Pancreas (tissue), 10 donors: ENCODE data around the gene TULP4. TPM values are rescaled to one million over a fixed set of nuclear protein-coding genes. Genes with fewer than 3 reads are reported as not detected.

Experiments
- ATAC-seq, 4 donors: fragments of 200-7000 bp; cut with Tn5 transposase; one replicate each; pipeline versions ENCODE4 v1.8.0 to v1.9.1; 2020; ENCODE audit warnings: mild to moderate bottlenecking in 4 of 4, moderate library complexity in 4 of 4
- DNase-seq, 6 donors: peaks; one replicate each; pipeline ENCODE4 v3.0.0-alpha.2; 2020
- FAIRE-seq: peaks from 2 replicates; lab custom pipeline; 2012; peaks lifted over from hg19 to GRCh38; lab: Jason Lieb, UNC
- H3K27ac ChIP-seq, 4 donors: fragments of 200-600 bp; sonication (generic); 1 replicate in 3 of 4; 2 replicates in 1 of 4; pipeline versions ENCODE4 v1.5.0 to v1.8.0; 2020
- H3K27me3 ChIP-seq, 4 donors: fragments of 200-600 bp; one replicate each; pipeline ENCODE4 v1.8.0; 2021
- H3K36me3 ChIP-seq, 3 donors: fragments of 200-600 bp; sonication (generic) in 1 of 3; one replicate each; pipeline versions ENCODE4 v1.5.0 to v1.8.0; 2020 to 2021
- H3K4me1 ChIP-seq, 3 donors: fragments of 200-600 bp; one replicate each; pipeline ENCODE4 v1.8.0; 2021
- H3K4me3 ChIP-seq, 4 donors: fragments of 200-600 bp; sonication (generic) in 2 of 4; one replicate each; pipeline versions ENCODE4 v1.5.0 to v1.8.0; 2020 to 2021
- H3K9me3 ChIP-seq, 4 donors: fragments of 200-600 bp; one replicate each; pipeline ENCODE4 v1.8.0; 2021
- WGBS, 2 donors: extraction: QIAGEN DNeasy Blood & Tissue Kit; methylation state at CpG; one replicate each; pipeline ENCODE4 v1.1.7; 2013; 5-methylcytosine and 5-hydroxymethylcytosine counted together
- intact Hi-C, 3 donors: fragments of 100-400 bp; cut with DNase I; formaldehyde crosslinking; loops; one replicate each; pipeline versions ENCODE4 v1.11.1 to v1.14.2; 2022
- polyA plus RNA-seq, 2 donors: library from polyadenylated mRNA; stranded (reverse); fragments of 200-250 nt; gene quantifications; one replicate each; pipeline ENCODE4 v1.2.3, GENCODE V29; 2013
- total RNA-seq, 6 donors: library from RNA; stranded (reverse); fragmentation: NEBNext Ultra II Directional in 4 of 6; extraction: Animal tissue kit (Norgen Biotek cat#: 25700) in 4 of 6; gene quantifications; one replicate each; pipeline versions ENCODE4 v1.2.1 to v1.2.4, GENCODE V29; 2021 to 2023
- TF ChIP-seq, protein P1 (sequence below), 4 donors: fragments of 200-600 bp; sonication (generic) in 3 of 4; IDR thresholded peaks; one replicate each; pipeline versions ENCODE4 v1.5.0 to v1.8.0; 2021; ENCODE audit warnings: antibody characterized with exemption in 4 of 4
- donor health status: healthy with polysubstance abuse.
- donor health status: DM: no; HTN: no; CAD: no; lungs with moderate emphysema.
- donor health status: DM: no; HTN: no; CAD: no.
- donor health status: control.
- donor health status: control.
- donor health status: Bipolar disorder and iron deficiency.
- donor health status: DM: yes; HTN: yes; CAD: no.
- donor health status: DM: no; HTN: no; CAD: no.
- donor health status: DM: no; HTN: no; CAD: no.
- donor health status: DM: yes; HTN: yes; CAD: no.

TULP4 gene
- total and polyA plus RNA-seq, 8 donors: 3.1 to 88.8 (median 48.0) TPM

DNA sequence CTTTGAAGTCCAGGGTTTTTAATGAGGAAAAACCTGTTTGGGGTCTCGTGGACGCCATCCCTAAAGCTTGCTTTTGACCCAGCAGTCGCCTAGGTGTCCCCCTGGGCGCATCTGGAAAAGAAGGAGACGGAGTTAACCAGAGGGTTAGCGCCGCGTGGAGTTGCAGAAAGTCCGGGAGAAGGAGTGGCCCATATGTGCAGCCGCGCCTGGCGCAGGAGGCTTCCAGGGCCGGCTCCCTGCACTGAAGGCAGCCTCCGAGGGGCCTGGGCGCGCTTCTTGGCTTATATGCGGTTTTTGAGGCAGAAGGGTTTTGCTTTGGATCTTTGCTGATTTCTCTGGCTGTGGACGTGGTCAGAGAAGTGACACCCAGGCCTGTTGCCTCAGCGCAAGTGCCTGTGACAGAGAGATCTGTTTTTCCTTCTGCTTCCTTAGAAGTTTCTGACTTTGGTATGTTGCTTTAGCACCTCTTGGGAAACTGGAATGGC is 248.6 kb downstream of the TULP4 start:
- DNase-seq (peak in 3 of 6 donors; percentile 37 to 71 (median 69)), FAIRE-seq (no peak), ATAC-seq (peak; percentile 30 to 52 (median 50))
- no peaks in the 10 kb centered on the region for H3K36me3 ChIP-seq
- H3K4me1 ChIP-seq: peaks cover 0 to 24% (median 11%) of the 10 kb centered on the region in 3 donors
- H3K9me3 ChIP-seq: no peaks in the 10 kb centered on the region
- H3K27me3 ChIP-seq: no peaks in the 10 kb centered on the region
- peak overlapping the region; percentile 81 to 99 (median 89) for H3K4me3 ChIP-seq
- TF ChIP-seq, protein P1, sequence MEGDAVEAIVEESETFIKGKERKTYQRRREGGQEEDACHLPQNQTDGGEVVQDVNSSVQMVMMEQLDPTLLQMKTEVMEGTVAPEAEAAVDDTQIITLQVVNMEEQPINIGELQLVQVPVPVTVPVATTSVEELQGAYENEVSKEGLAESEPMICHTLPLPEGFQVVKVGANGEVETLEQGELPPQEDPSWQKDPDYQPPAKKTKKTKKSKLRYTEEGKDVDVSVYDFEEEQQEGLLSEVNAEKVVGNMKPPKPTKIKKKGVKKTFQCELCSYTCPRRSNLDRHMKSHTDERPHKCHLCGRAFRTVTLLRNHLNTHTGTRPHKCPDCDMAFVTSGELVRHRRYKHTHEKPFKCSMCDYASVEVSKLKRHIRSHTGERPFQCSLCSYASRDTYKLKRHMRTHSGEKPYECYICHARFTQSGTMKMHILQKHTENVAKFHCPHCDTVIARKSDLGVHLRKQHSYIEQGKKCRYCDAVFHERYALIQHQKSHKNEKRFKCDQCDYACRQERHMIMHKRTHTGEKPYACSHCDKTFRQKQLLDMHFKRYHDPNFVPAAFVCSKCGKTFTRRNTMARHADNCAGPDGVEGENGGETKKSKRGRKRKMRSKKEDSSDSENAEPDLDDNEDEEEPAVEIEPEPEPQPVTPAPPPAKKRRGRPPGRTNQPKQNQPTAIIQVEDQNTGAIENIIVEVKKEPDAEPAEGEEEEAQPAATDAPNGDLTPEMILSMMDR (IDR thresholded peaks at IDR 0.05): no peak
- intact Hi-C loops: no loop called here
- 3% methylated on average over 19 of the region's 19 CpGs for WGBS, 2 donors
- H3K27ac ChIP-seq: peak overlapping the region; percentile 90 to 95 (median 95)

Other genes starting within 250 kb of the TULP4 start
- gene SERAC1, start 144.2 kb upstream of the TULP4 start, total RNA-seq: 10 to 100 TPM in 1 of 6 donors, 1 to 10 TPM in 5; 7.0 to 14.3 (median 8.1) TPM
- gene SERAC1, start 144.2 kb upstream of the TULP4 start, polyA plus RNA-seq: 10 to 100 TPM in 1 of 2 donors, 1 to 10 TPM in 1; 6.3 to 13.1 TPM
- 10 to 100 TPM in 1 of 6 donors, 1 to 10 TPM in 5; 7.0 to 12.5 (median 8.7) TPM for gene GTF2H5, start 144.1 kb upstream of the TULP4 start, total RNA-seq
- 10 to 100 TPM in 1 of 2 donors, 1 to 10 TPM in 1; 3.8 to 11.9 TPM for gene GTF2H5, start 144.1 kb upstream of the TULP4 start, polyA plus RNA-seq
- gene TMEM181, start 247.6 kb downstream of the TULP4 start, total RNA-seq: 10 to 100 TPM; 18.9 to 32.8 (median 25.9) TPM
- gene TMEM181, start 247.6 kb downstream of the TULP4 start, polyA plus RNA-seq: 10 to 100 TPM; 14.1 to 19.1 TPM